Ascending aorta (tissue), 2 donors: ENCODE measurements around the gene STRN. TPM values are rescaled to one million over a fixed set of nuclear protein-coding genes. Genes with fewer than 3 reads are reported as not detected.
A peak's percentile ranks its signal among the peaks of the same experiment; 100 is the strongest.

Source experiments
- DNase-seq, 2 donors: peaks; one replicate each; pipeline ENCODE4 v3.0.0-alpha.2; 2019; ENCODE audit warnings: low spot score in 2 of 2
- H3K27ac ChIP-seq, 2 donors: fragments of 200-600 bp; sonication (generic); one replicate each; pipeline ENCODE4 v1.5.1; 2016 to 2017; ENCODE audit warnings: mild to moderate bottlenecking in 1 of 2
- H3K27me3 ChIP-seq: fragments of 200-600 bp; sonication (generic); one replicate; pipeline ENCODE4 v1.5.1; 2017
- H3K36me3 ChIP-seq, 2 donors: fragments of 200-600 bp; sonication (generic); one replicate each; pipeline ENCODE4 v1.5.1; 2016
- H3K4me1 ChIP-seq, 2 donors: fragments of 200-600 bp; sonication (generic); one replicate each; pipeline ENCODE4 v1.5.1; 2016 to 2017; ENCODE audit warnings: mild to moderate bottlenecking in 1 of 2
- H3K4me3 ChIP-seq, 2 donors: fragments of 200-600 bp; sonication (generic); one replicate each; pipeline ENCODE4 v1.5.1; 2016 to 2017; ENCODE audit warnings: mild to moderate bottlenecking in 1 of 2
- H3K9me3 ChIP-seq, 2 donors: fragments of 200-600 bp; sonication (generic); one replicate each; pipeline ENCODE4 v1.5.1; 2016
- CTCF ChIP-seq, 3 experiments: fragments of 200-600 bp in 2 of 3; fragments of 450-650 bp in 1 of 3; sonication (generic) in 2 of 3; IDR thresholded peaks; one replicate each; pipeline ENCODE4 v1.5.1; 2016 to 2019; ENCODE audit warnings: antibody characterized with exemption in 3 of 3, mild to moderate bottlenecking in 1 of 3, moderate library complexity in 1 of 3
- intact Hi-C: fragments of 100-400 bp; cut with DNase I; formaldehyde crosslinking; loops from one replicate; pipeline ENCODE4 v1.15.1; 2023
- total RNA-seq: library from RNA; depleted of rRNA; stranded (reverse); fragments of >200 nt; gene quantifications from one replicate; pipeline ENCODE4 v1.1.0, GENCODE V29; 2016

Gene STRN
- total RNA-seq, 1 donor from 2014 or later: 4.3 TPM

GRCh38 chr2:36921984-36922383 lies 44.4 kb downstream of the STRN start:
- Histone ChIP-seq H3K4me1 (peaks cover 0 to 3% of the 10 kb centered on the region in 2 donors), H3K36me3 (peaks cover 0 to 7% of the 10 kb centered on the region in 2 donors), H3K27ac (no peak overlapping the region), H3K9me3 (no peaks in the 10 kb centered on the region), H3K27me3 (no peaks in the 10 kb centered on the region), H3K4me3 (no peak overlapping the region)
- DNase-seq: no peak
- intact Hi-C loops: no loop called here
- no peak for TF ChIP-seq CTCF (IDR thresholded peaks at IDR 0.05)

DNA sequence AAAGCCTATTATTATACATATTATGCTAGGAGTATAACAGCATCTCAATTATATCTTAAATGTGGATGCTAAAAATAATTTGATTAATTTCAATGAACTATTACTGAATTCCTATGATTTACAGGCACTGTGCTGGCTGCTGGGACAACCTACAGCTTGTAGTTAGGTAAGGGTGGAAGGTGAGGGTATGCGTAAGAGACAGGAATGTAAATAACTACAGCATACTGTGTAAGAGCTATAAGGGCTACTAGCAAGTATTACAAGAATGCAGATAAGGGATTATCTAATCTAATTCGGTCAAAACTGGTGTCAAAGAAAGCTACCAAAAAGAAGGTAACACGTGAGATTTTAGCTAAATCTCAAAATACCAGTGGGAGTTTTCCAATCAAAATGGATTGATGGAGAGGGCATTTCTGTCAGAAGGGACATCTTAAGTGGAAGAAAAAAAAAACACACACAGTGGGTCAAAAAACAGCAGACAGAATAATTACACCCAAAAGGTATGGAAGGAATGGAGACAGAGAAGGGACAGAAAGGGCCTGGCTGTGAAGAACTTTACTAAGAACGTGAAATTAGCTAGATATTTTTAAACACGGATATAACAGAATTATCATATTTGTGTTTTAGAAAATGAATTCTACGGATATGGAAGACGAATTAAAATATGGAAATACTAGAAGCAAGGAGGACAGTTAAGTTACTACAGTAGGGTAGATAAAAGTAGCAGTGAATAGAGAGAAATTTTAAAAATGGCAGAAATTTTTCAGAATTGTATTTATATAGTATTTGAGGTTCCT lies 47.1 kb downstream of the STRN start:
- no peaks in the 10 kb centered on the region for H3K4me1 ChIP-seq
- intact Hi-C loops: loop anchor here (10.0 kb wide), 1 partner anchor 134 kb away; no protein-coding TSS in a partner anchor
- TF ChIP-seq CTCF (IDR thresholded peaks at IDR 0.05): no peak
- peaks cover 1 to 5% of the 10 kb centered on the region in 2 donors for H3K36me3 ChIP-seq
- no peak overlapping the region for H3K27ac ChIP-seq
- no peaks in the 10 kb centered on the region for H3K9me3 ChIP-seq
- H3K27me3 ChIP-seq: no peaks in the 10 kb centered on the region
- no peak for DNase-seq
- H3K4me3 ChIP-seq: no peak overlapping the region

- Histone ChIP-seq H3K27ac (no peak overlapping the region), H3K27me3 (no peaks in the 10 kb centered on the region), H3K4me3 (no peak overlapping the region), H3K36me3 (peaks cover 0 to 5% of the 10 kb centered on the region in 2 donors), H3K9me3 (no peaks in the 10 kb centered on the region), H3K4me1 (no peaks in the 10 kb centered on the region)
- no peak for DNase-seq
- intact Hi-C loops: loop anchor here (10.0 kb wide), 1 partner anchor 134 kb away; no protein-coding TSS in a partner anchor
- TF ChIP-seq CTCF (IDR thresholded peaks at IDR 0.05): peak in 1 of 3 experiments; percentile 34
These were observed 48.0 kb downstream of the STRN start for GRCh38 chr2:36918307-36918706.

GRCh38 chr2:36915627-36916026 lies 50.7 kb downstream of the STRN start:
- DNase-seq: no peak
- Histone ChIP-seq H3K4me1 (no peaks in the 10 kb centered on the region), H3K36me3 (peaks cover 0 to 5% of the 10 kb centered on the region in 2 donors), H3K27ac (no peak overlapping the region), H3K27me3 (no peaks in the 10 kb centered on the region), H3K9me3 (no peaks in the 10 kb centered on the region), H3K4me3 (no peak overlapping the region)
- TF ChIP-seq CTCF (IDR thresholded peaks at IDR 0.05): no peak
- intact Hi-C loops: loop anchor here (10.0 kb wide), 1 partner anchor 131 kb away; no protein-coding TSS in a partner anchor

DNA sequence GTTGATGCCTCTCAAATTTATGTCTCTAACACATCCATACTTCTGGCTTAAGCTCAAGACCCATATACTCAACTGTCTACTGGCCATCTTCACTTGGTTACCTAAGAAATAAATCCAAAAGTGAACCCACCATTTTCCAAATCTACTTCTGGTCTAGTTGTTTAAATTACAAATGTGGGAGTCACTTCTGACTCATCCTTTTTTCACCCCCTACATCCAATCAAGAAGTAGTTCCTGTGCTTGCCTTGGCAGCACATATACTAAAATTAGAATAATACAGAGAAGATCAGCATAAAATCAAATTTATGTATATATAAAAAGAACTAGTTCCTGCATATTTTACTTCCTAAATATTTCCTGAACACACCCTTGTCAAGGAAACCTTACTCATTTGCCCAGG lies 53.6 kb downstream of the STRN start:
- Histone ChIP-seq H3K4me1 (no peaks in the 10 kb centered on the region), H3K9me3 (no peaks in the 10 kb centered on the region), H3K36me3 (peaks cover 0 to 5% of the 10 kb centered on the region in 2 donors), H3K27me3 (no peaks in the 10 kb centered on the region), H3K4me3 (no peak overlapping the region), H3K27ac (no peak overlapping the region)
- DNase-seq: no peak
- TF ChIP-seq CTCF (IDR thresholded peaks at IDR 0.05): no peak
- intact Hi-C loops: loop anchor here (10.0 kb wide), 1 partner anchor 128 kb away; no protein-coding TSS in a partner anchor
